Endothelial cell of umbilical vein (primary cell): Measurements from ENCODE around the gene SLC1A4. TPM values are rescaled to one million over a fixed set of nuclear protein-coding genes. Genes with fewer than 3 reads are reported as not detected.

Source experiments
- BruUV-seq: library from RNA; stranded (reverse); fragments of 400-500 nt; replicated peaks from 2 replicates; lab custom pipeline; 2021; lab: Mats Ljungman, UMichigan
- CTCF ChIA-PET: fragments of 300-600, 350-600 bp; sonication (Branson Sonifier 250); formaldehyde crosslinking; loops from one replicate; lab custom pipeline; 2021; ENCODE audit warnings: antibody characterized with exemption, inconsistent platforms; lab: Charles Lee
- POLR2A ChIA-PET: fragments of 300-600, 350-600 bp; sonication (Branson Sonifier 250); formaldehyde crosslinking; loops from one replicate; lab custom pipeline; 2021; ENCODE audit warnings: antibody characterized with exemption, inconsistent platforms; lab: Charles Lee
- DNase-seq: peaks from one replicate; pipeline ENCODE4 v3.0.0-alpha.2; 2011; ENCODE audit warnings: low read depth, low spot score
- FAIRE-seq: peaks from 2 replicates; lab custom pipeline; 2011; peaks lifted over from hg19 to GRCh38; lab: Jason Lieb, UNC
- H2AFZ ChIP-seq: 2 replicates; pipeline ENCODE4 v1.6.0; 2012; ENCODE audit warnings: low read depth, low read length, control low read depth, inconsistent platforms
- H3K27ac ChIP-seq: 2 replicates; pipeline ENCODE4 v1.5.1; 2011; ENCODE audit warnings: low read depth, mild to moderate bottlenecking, control low read depth, low read length, moderate library complexity; ENCODE audit not compliant: insufficient read depth
- H3K27me3 ChIP-seq, 2 experiments: 2 replicates each; pipeline versions ENCODE4 v1.6.0 to v1.6.1; 2011; ENCODE audit warnings: low read length in 2 of 2, mixed read lengths in 1 of 2; ENCODE audit not compliant: control insufficient read depth in 2 of 2, insufficient read depth in 2 of 2
- H3K36me3 ChIP-seq, 2 experiments: 2 replicates in 1 of 2; 3 replicates in 1 of 2; pipeline ENCODE4 v1.5.1; 2011; ENCODE audit warnings: low read length in 2 of 2, mild to moderate bottlenecking in 1 of 2, moderate library complexity in 1 of 2; ENCODE audit not compliant: control insufficient read depth in 2 of 2, insufficient read depth in 2 of 2; ENCODE audit errors: extremely low read depth in 1 of 2
- H3K4me1 ChIP-seq: 3 replicates; pipeline ENCODE4 v1.5.1; 2011; ENCODE audit warnings: mild to moderate bottlenecking, low read length; ENCODE audit not compliant: control insufficient read depth, insufficient read depth; ENCODE audit errors: extremely low read depth
- H3K4me2 ChIP-seq: 2 replicates; pipeline ENCODE4 v1.6.1; 2011; ENCODE audit warnings: low read length, control low read depth, mixed read lengths; ENCODE audit not compliant: insufficient read depth
- H3K4me3 ChIP-seq, 3 experiments: fragments of 200-600 bp in 1 of 3; sonication (generic), shearing (Covaris generic) in 1 of 3; replicated peaks in 1 of 3; 2 replicates each; pipeline ENCODE4 v1.5.1; 2011 to 2016; ENCODE audit warnings: control low read depth in 3 of 3, low read length in 3 of 3, mild to moderate bottlenecking in 2 of 3, inconsistent platforms in 1 of 3, low read depth in 1 of 3, moderate library complexity in 1 of 3; ENCODE audit not compliant: insufficient read depth in 1 of 3
- H3K79me2 ChIP-seq: 2 replicates; pipeline ENCODE4 v1.6.0; 2012; ENCODE audit warnings: low read length, inconsistent platforms; ENCODE audit not compliant: control insufficient read depth, insufficient read depth
- H3K9ac ChIP-seq: replicated peaks from 2 replicates; pipeline ENCODE3; 2011; ENCODE audit warnings: low read length, control low read depth; ENCODE audit not compliant: insufficient read depth; ENCODE audit errors: extremely low read depth
- H3K9me1 ChIP-seq: replicated peaks from 3 replicates; pipeline ENCODE4 v1.6.0; 2011; ENCODE audit warnings: mild to moderate bottlenecking, low read length; ENCODE audit not compliant: control insufficient read depth, insufficient read depth; ENCODE audit errors: extremely low read depth
- H3K9me3 ChIP-seq: replicated peaks from 2 replicates; pipeline ENCODE4 v1.5.1; 2012; ENCODE audit warnings: low read length, inconsistent platforms; ENCODE audit not compliant: control insufficient read depth, insufficient read depth
- H4K20me1 ChIP-seq: replicated peaks from 2 replicates; pipeline ENCODE3; 2011; ENCODE audit warnings: mild to moderate bottlenecking, low read length; ENCODE audit not compliant: control insufficient read depth, insufficient read depth; ENCODE audit errors: extremely low read depth
- EZH2 ChIP-seq: IDR thresholded peaks from 2 replicates; pipeline ENCODE4 v1.6.1; 2012; ENCODE audit warnings: borderline replicate concordance, low read depth, mild to moderate bottlenecking, moderate library complexity, low read length, inconsistent platforms; ENCODE audit not compliant: severe bottlenecking
- FOS ChIP-seq: IDR thresholded peaks from 2 replicates; pipeline ENCODE4 v1.6.1; 2011; ENCODE audit warnings: mild to moderate bottlenecking, low read length, moderate library complexity, borderline replicate concordance; ENCODE audit not compliant: insufficient read depth
- GATA2 ChIP-seq: IDR thresholded peaks from 2 replicates; pipeline ENCODE4 v1.7.0; 2011; ENCODE audit warnings: low read depth, mild to moderate bottlenecking, moderate library complexity, mixed read lengths, low read length; ENCODE audit not compliant: insufficient read length, insufficient read depth
- JUN ChIP-seq: IDR thresholded peaks from 2 replicates; pipeline ENCODE4 v1.6.1; 2011; ENCODE audit warnings: borderline replicate concordance, low read depth; ENCODE audit not compliant: insufficient read length, insufficient read depth
- MYC ChIP-seq: IDR thresholded peaks from one replicate; pipeline ENCODE4 v1.6.1; 2011; ENCODE audit warnings: mild to moderate bottlenecking, low read depth, low read length
- POLR2A ChIP-seq: IDR thresholded peaks from 2 replicates; pipeline ENCODE4 v1.6.1; 2012; ENCODE audit warnings: low read depth, mild to moderate bottlenecking, control low read depth, low read length
- POLR2AphosphoS5 ChIP-seq: IDR thresholded peaks from 2 replicates; pipeline ENCODE4 v1.6.1; 2012; ENCODE audit warnings: low read depth, mild to moderate bottlenecking, control low read depth, low read length, moderate library complexity; ENCODE audit not compliant: insufficient read depth
- dilution Hi-C: fragments of 300-500 bp; cut with MboI; formaldehyde crosslinking; loops from one replicate; pipeline ENCODE4 v1.15.0; 2019; ENCODE audit warnings: low sequenced_read_pairs; ENCODE audit not compliant: extremely low pct_ligation_motif_present
- intact Hi-C: fragments of 100-400 bp; cut with micrococcal nuclease; formaldehyde crosslinking; loops from one replicate; pipeline ENCODE4 v1.10.0; 2022
- polyA plus RNA-seq, 4 experiments: library from polyadenylated mRNA; depleted of rRNA in 3 of 4; stranded (reverse) in 3 of 4; unstranded in 1 of 4; fragments of >200 nt; gene quantifications; 2 replicates each; pipeline versions ENCODE4 v1.2.1 to v1.2.3, GENCODE V29; 2011 to 2012; ENCODE audit warnings: missing spikeins in 1 of 4
- total RNA-seq: library from RNA; stranded (reverse); gene quantifications from 2 replicates; pipeline ENCODE4 v1.2.3, GENCODE V29; 2021
- TF ChIP-seq, protein P1 (sequence below): IDR thresholded peaks from 2 replicates; pipeline ENCODE4 v1.6.1; 2011; ENCODE audit not compliant: insufficient read depth, insufficient read length
- TF ChIP-seq, protein P2 (sequence below), 2 donors: IDR thresholded peaks; 1 replicate in 1 of 2; 2 replicates in 1 of 2; pipeline ENCODE4 v1.5.1; 2011; ENCODE audit warnings: low read length in 2 of 2, mild to moderate bottlenecking in 2 of 2, moderate library complexity in 2 of 2, control low read depth in 1 of 2, inconsistent platforms in 1 of 2, low read depth in 1 of 2; ENCODE audit not compliant: insufficient read depth in 1 of 2; ENCODE audit errors: extremely low read depth in 1 of 2

Gene SLC1A4
- total and polyA plus RNA-seq, 2 donors (not counting 3 experiments of a cell fraction or from before 2014, with no cell fraction given), result 9.9 to 13.9 TPM

DNA sequence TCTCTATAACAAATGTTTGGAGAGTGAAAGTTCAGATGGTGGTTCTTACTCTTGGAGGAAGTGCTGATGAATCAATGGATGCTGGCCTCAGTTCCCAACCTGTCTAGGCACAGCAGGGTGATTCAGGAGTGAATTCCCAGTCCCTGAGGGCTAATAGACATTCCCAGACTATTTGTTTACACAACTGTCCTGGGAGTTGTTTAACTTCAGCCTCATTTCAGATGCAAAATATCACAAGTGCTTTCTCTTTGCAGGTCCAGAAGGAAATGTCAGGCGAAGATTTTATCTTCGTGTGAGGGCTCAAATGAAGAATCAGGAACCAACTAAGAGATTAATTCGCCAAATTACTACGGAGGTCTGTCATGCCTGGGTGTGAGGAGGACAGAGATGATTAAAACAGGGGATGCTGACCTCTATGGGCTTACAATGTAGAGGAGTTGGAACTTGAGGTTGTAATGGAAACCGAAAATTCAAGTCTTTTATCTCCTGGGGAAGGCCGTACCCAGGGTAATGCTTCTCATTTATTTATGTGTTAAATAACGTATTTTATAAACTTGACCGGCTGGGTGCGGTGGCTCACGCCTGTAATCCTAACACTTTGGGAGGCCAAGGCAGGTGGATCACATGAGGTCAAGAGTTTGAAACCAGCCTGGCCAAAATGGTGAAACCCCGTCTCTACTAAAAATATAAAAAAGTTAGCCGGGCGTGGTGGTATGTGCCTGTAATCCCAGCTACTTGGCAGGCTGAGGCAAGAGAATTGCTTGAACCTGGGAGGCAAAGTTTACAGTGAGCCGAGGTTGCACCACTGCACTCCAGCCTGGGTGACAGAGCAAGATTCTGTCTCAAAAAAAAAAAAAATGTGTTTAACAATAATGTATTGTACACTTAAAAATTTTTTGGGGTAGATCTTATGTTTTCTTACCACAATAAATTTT, 38.7 kb upstream of the SLC1A4 start:
- CTCF ChIA-PET, result interaction anchor here (0.7 kb wide), 1 partner anchor 383 kb away, joined by 3 read pairs; no protein-coding TSS in a partner anchor
- Histone ChIP-seq H2AFZ (no peak overlapping the region), H4K20me1 (no peaks in the 10 kb centered on the region), H3K4me1 (peaks cover 4% of the 10 kb centered on the region), H3K79me2 (no peaks in the 10 kb centered on the region), H3K9ac (no peak overlapping the region), H3K36me3 (no peaks in the 10 kb centered on the region), H3K9me3 (no peaks in the 10 kb centered on the region), H3K9me1 (no peaks in the 10 kb centered on the region), H3K4me2 (no peak overlapping the region), H3K27me3 (peaks cover 8 to 14% of the 10 kb centered on the region in 2 experiments), H3K4me3 (no peak overlapping the region), H3K27ac (no peak overlapping the region)
- FAIRE-seq (no peak), DNase-seq (no peak)
- intact Hi-C loops, result no loop called here
- no peak for TF ChIP-seq GATA2
- TF ChIP-seq, protein P1, sequence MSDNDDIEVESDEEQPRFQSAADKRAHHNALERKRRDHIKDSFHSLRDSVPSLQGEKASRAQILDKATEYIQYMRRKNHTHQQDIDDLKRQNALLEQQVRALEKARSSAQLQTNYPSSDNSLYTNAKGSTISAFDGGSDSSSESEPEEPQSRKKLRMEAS, result no peak
- TF ChIP-seq FOS, result no peak
- no peak for TF ChIP-seq POLR2A
- no peak for TF ChIP-seq POLR2AphosphoS5
- no peak for TF ChIP-seq MYC
- no peak for TF ChIP-seq EZH2
- no peak for TF ChIP-seq JUN
- TF ChIP-seq, protein P2, sequence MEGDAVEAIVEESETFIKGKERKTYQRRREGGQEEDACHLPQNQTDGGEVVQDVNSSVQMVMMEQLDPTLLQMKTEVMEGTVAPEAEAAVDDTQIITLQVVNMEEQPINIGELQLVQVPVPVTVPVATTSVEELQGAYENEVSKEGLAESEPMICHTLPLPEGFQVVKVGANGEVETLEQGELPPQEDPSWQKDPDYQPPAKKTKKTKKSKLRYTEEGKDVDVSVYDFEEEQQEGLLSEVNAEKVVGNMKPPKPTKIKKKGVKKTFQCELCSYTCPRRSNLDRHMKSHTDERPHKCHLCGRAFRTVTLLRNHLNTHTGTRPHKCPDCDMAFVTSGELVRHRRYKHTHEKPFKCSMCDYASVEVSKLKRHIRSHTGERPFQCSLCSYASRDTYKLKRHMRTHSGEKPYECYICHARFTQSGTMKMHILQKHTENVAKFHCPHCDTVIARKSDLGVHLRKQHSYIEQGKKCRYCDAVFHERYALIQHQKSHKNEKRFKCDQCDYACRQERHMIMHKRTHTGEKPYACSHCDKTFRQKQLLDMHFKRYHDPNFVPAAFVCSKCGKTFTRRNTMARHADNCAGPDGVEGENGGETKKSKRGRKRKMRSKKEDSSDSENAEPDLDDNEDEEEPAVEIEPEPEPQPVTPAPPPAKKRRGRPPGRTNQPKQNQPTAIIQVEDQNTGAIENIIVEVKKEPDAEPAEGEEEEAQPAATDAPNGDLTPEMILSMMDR (IDR thresholded peaks at IDR 0.05; ENCODE audit: extremely low read depth in 1 of 2, insufficient read depth in 1 of 2, low read depth in 1 of 2, low read length in 2 of 2), result no peak
- dilution Hi-C loops, result no loop called here
- POLR2A ChIA-PET, result no interaction called here
- no TSS peak for BruUV-seq
